WI38 (cell line): ENCODE results near the gene PKNOX1.
"Not testable (repeated sequence)": the region's sequence is repeated elsewhere in the genome, so short reads cannot be mapped to it uniquely, and the experiment has no call there.

Experiments
- H3K4me3 ChIP-seq: 2 replicates; pipeline ENCODE4 v1.5.1; 2011; ENCODE audit warnings: low read depth, mild to moderate bottlenecking, control low read depth, low read length
- CTCF ChIP-seq: IDR thresholded peaks from 2 replicates; pipeline ENCODE4 v1.5.1; 2012; ENCODE audit warnings: low read depth, mild to moderate bottlenecking, control low read depth, low read length

The PKNOX1 gene

GRCh38 chr21:42959728-42960127, 14.6 kb upstream of the PKNOX1 start:
- no peak overlapping the region for H3K4me3 ChIP-seq
- no peak for TF ChIP-seq CTCF

GRCh38 chr21:42962380-42963007, 11.9 kb upstream of the PKNOX1 start:
- H3K4me3 ChIP-seq, result no peak overlapping the region
- no peak for TF ChIP-seq CTCF

- TF ChIP-seq CTCF, result no peak
- no peak overlapping the region for H3K4me3 ChIP-seq
These were observed 10.3 kb upstream of the PKNOX1 start for GRCh38 chr21:42964086-42964485.

GRCh38 chr21:42964546-42965210, 9.7 kb upstream of the PKNOX1 start:
- no peak overlapping the region for H3K4me3 ChIP-seq
- no peak for TF ChIP-seq CTCF

- no peak for TF ChIP-seq CTCF
- H3K4me3 ChIP-seq, result no peak overlapping the region
These were observed 9.2 kb upstream of the PKNOX1 start for GRCh38 chr21:42965211-42965560.

- not testable (repeated sequence) for H3K4me3 ChIP-seq
These were observed 6.7 kb upstream of the PKNOX1 start for GRCh38 chr21:42967616-42968015.

- no peak for TF ChIP-seq CTCF
- H3K4me3 ChIP-seq, result no peak overlapping the region
These were observed 5.2 kb upstream of the PKNOX1 start for GRCh38 chr21:42969193-42969600.
